ENCODE measurements around the gene FAM241A.

DNA sequence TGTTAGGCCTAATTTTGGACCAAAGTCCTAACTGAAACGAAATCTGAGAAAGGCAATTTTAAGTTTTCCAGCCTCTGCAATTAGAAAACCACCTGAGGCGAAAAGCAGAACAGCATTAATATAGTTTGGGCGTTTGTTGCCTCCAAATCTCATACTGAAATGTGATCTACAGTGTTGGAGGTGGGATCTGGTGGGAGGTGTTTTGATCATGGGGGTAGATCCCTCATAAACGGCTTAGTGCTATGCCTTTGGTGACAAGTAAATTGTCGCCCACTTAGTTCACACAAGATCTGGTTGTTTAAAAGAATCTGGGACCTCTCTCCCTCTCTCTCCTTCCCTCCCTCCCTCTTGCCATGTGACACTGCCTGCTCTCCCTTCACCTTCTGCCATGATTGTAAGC is 5.7 kb downstream of the FAM241A start:
- TF ChIP-seq EZH2 (IDR thresholded peaks at IDR 0.05; ENCODE audit: borderline replicate concordance, low read depth, low read length, severe bottlenecking) (no peak), POLR2A (IDR thresholded peaks at IDR 0.05; ENCODE audit: low read depth, low read length) (no peak), MYC (IDR thresholded peaks at IDR 0.05; ENCODE audit: low read depth, low read length) (no peak), GATA2 (IDR thresholded peaks at IDR 0.05; ENCODE audit: insufficient read depth, insufficient read length, low read depth, low read length) (no peak), JUN (IDR thresholded peaks at IDR 0.05; ENCODE audit: borderline replicate concordance, insufficient read depth, insufficient read length, low read depth) (no peak), POLR2AphosphoS5 (IDR thresholded peaks at IDR 0.05; ENCODE audit: insufficient read depth, low read depth, low read length) (no peak)
- TF ChIP-seq, protein P1, sequence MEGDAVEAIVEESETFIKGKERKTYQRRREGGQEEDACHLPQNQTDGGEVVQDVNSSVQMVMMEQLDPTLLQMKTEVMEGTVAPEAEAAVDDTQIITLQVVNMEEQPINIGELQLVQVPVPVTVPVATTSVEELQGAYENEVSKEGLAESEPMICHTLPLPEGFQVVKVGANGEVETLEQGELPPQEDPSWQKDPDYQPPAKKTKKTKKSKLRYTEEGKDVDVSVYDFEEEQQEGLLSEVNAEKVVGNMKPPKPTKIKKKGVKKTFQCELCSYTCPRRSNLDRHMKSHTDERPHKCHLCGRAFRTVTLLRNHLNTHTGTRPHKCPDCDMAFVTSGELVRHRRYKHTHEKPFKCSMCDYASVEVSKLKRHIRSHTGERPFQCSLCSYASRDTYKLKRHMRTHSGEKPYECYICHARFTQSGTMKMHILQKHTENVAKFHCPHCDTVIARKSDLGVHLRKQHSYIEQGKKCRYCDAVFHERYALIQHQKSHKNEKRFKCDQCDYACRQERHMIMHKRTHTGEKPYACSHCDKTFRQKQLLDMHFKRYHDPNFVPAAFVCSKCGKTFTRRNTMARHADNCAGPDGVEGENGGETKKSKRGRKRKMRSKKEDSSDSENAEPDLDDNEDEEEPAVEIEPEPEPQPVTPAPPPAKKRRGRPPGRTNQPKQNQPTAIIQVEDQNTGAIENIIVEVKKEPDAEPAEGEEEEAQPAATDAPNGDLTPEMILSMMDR (IDR thresholded peaks at IDR 0.05; ENCODE audit: extremely low read depth in 1 of 2, insufficient read depth in 1 of 2, low read depth in 1 of 2, low read length in 2 of 2): no peak
- TF ChIP-seq, protein P2, sequence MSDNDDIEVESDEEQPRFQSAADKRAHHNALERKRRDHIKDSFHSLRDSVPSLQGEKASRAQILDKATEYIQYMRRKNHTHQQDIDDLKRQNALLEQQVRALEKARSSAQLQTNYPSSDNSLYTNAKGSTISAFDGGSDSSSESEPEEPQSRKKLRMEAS (IDR thresholded peaks at IDR 0.05; ENCODE audit: insufficient read depth, insufficient read length): no peak

Measured in endothelial cell of umbilical vein (primary cell).